ENCODE data around the gene AKR1C2. TPM values are rescaled to one million over a fixed set of nuclear protein-coding genes. Genes with fewer than 3 reads are reported as not detected.

AKR1C2 gene
- 218 and 721 TPM in 2 replicates for total RNA-seq

DNA sequence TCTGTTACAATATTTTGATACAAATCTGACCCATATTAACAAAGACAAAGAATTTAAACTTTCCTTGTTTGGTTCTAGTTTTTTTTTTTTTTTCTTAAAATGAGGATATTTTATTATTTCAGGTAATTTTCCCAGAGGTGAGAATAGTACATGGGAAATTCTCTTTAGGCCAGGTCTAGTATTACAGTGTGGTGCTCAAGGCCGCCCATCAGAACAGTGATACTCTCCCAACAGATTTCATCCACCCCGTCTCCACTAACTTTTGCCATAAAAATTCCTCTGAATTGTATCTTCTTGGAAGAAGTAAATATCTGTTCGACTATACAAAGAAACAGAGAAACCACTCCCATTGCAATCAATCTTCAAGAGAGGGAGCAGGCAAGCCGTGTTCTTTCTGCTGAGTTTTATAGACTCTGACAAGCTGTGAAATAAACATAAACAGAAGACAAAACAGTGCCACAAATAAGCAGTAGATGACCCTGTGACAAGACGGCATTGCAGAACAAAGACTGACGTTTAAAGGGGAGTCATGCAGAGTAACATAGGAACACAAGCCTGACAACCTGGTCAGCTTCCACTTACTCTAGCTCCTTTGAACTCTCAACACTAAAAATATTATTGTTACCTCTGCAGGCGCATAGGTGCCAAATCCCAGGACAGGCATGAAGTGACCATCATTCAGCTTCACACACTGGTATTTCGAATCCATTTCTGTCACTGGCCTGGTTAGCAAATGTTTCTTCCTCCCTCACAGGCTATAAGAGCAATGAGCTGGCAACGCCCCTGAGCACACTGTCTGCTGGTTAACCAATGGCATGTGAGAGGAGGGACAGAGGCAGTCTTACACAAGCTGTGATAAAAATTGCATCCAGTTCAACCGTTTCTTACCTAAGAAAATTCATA is at the start of gene AKR1C2:
TSS of gene AKR1C2 (minus strand) at position 731 of the 903 bp plus-strand sequence. CDS start at position 709, 22 bp downstream.

DNA sequence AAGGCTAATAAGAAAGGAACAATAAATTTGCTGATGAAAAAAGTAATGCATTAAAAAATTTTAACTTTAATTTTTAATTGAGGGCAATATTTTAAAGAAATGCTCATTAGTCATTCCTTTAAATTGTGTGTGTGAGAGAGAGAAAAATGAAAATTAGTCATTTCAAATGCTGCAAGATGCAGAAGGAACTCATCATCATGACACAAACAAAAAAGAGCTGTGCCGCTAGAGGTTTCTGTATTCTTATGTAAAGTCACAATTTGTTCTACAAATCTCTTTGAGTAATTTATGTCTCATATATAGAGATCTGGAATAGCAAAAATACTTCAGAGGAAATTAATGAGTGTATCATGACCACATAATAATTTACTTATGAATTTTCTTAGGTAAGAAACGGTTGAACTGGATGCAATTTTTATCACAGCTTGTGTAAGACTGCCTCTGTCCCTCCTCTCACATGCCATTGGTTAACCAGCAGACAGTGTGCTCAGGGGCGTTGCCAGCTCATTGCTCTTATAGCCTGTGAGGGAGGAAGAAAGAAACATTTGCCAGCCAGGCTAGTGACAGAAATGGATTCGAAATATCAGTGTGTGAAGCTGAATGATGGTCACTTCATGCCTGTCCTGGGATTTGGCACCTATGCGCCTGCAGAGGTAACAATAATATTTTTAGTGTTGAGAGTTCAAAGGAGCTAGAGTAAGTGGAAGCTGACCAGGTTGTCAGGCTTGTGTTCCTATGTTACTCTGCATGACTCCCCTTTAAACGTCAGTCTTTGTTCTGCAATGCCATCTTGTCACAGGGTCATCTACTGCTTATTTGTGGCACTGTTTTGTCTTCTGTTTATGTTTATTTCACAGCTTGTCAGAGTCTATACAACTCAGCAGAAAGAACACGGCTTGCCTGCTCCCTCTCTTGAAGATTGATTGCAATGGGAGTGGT is 40.5 kb downstream of the AKR1C2 start, which contains the start of gene AKR1C1:
TSS of gene AKR1C1 (plus strand) at position 540 of the 939 bp plus-strand sequence. CDS start at position 570, 30 bp downstream.

Other genes starting within 250 kb of the AKR1C2 start
- 5.8 and 29.2 TPM in 2 replicates for gene AKR1E2, start 177.7 kb downstream of the AKR1C2 start, total RNA-seq
- gene AKR1C1, start 40.4 kb downstream of the AKR1C2 start, total RNA-seq: 152 and 278 TPM in 2 replicates
- 162 and 246 TPM in 2 replicates for gene AKR1C3, start 90.6 kb upstream of the AKR1C2 start, total RNA-seq
- not detected in 2 replicates for gene AKR1C8, start 181.3 kb upstream of the AKR1C2 start, total RNA-seq
- gene AKR1C4, start 193.0 kb upstream of the AKR1C2 start, total RNA-seq: not detected in 2 replicates